ENCODE results near the gene TSPAN15. TPM values are rescaled to one million over a fixed set of nuclear protein-coding genes. Genes with fewer than 3 reads are reported as not detected.
"Not testable (repeated sequence)": the region's sequence is repeated elsewhere in the genome, so short reads cannot be mapped to it uniquely, and the experiment has no call there.

TSPAN15 gene
- total RNA-seq, 1 donor from 2014 or later: 11.8 TPM

DNA sequence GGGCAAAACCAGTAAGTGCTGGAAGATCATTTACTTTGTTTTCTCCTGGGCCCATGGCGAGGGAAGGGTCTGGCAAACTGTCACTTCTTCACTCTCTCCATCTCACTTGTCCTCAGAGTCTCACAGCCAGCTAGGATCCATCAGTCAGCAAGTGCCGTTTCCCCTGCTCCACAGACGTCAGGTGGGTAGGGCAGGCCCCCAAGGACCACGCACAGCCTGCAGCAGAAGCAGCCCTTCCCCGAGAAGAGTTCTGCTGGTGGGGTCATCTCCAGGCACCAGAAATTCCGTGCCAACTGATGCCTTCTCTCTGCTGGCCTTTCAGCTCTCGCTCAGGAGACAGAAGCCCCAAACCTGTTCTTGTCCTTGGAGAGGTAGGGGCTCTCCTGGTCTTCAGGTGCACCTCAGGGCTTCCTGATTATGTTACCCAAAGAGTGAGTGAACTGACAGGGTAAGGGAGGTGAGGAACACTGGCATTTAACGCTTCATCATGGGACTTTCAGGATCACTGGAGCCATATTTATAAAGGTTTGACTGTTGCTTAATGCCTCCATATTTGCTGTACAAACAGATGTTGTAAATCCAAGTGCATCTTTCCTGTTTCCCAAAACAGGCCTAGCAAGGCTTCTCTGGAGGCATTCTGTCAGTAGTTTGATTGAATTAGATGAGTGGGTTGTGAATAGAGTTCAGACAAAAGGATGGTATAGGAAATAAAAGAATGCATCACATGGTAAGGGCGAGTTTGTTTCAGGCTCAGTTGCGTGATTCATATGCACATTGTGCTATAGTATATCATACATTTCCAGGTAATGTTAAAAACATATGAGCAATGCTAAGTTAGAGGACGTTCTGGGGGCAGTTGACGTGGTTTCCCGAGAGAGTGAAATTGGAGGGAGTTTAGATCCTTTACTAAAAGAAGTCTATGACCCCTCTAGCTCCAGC lies 13.7 kb upstream of the TSPAN15 start:
- no peak for ATAC-seq
- intact Hi-C loops (cut with DNase I): loop anchor here (5.0 kb wide), 1 partner anchor 45 kb away; no protein-coding TSS in a partner anchor
- DNase-seq (ENCODE audit: missing footprints): no peak

DNA sequence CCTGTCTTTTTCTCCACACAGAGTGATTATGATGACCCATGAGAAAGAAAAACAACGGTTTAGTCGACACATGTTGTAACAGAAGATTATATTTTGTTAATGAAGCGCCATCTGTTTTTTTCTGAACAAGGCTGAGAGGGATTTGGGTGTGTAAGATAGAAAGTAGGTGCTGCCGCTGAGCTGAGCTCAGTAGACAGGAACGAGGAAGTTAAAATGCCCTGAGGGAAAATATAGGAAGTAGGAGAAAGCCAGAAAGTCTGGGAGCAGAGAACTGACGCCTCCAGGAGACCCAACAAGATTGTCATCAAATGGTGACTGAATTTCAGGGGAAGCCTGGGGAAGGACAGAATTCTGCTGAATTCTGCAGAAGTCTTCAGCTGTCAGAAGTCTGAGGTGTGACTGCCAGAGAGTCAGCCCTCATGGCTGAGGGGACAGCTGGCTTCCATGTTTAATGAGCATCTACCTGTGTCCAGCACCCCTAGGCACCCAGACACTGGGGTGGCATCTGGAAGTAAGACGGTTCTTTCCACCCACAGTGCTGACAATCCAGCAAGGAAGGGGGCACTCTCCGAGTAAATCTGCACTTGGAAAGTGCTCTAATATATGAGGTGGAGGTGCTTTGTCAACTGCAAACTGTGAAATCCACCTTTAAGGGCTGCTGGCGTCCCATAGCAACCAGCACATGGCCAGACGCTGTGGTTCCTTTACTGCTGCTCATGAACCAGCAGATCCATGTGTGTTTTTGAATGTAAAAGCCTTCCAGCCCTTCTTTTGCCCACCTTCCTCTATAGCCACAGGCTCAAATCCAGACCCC lies 12.5 kb upstream of the TSPAN15 start:
- peak; percentile 46 for ATAC-seq
- intact Hi-C loops (cut with DNase I): loop anchor here (5.0 kb wide), 1 partner anchor 44 kb away; no protein-coding TSS in a partner anchor
- DNase-seq (ENCODE audit: missing footprints): no peak

DNA sequence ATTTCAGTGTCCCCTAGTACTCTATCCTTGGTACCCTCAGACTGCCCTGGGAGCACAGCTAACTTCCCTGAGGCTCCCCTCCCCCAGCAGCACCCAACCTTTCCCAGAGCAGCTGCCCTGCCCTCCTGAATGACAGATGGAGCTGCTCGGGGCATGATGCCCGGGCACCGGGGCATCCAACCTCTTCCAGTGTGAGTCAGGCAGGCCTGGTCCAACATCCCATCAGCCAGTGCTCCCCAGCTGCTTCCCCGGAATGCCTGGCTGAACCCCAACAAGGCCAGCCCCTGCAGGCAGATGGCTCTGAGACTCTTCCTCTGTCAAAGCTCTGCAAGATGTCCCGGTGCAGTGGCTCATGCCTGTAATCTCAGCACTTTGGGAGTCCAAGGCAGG lies 11.9 kb upstream of the TSPAN15 start:
- ATAC-seq: no peak
- DNase-seq (ENCODE audit: missing footprints): no peak
- intact Hi-C loops (cut with DNase I): loop anchor here (5.0 kb wide), 1 partner anchor 43 kb away; no protein-coding TSS in a partner anchor

DNA sequence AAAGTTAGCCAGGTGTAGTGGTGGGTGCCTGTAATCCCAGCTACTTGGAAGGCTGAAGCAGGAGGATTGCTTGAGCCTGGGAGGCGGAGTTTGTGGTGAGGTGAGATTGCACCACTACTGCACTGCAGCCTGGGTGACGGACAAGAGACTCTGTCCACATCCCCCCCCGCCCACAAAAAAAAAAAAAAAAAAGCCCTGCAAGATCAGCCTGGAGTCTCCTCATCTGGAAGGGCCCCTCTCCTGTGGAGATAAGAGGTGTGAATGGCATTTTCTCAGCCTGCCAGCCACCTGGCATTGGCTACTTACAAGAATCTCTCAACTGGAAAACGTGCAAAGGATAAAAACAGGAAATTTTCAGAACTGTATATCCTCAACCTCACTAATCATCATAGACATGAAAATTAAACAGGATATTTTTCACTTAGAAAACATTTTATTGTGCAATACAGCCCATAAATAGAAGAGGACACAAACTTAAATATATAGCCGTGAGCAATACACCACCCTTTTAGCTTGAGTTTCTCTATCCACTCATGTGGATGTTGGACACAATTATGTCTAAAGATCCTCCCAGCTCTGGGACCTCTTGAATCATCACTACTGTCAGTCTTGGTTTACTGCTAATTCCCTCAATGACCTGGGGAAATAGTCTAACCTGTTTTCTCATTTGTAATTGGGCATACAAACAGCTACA lies 11.3 kb upstream of the TSPAN15 start:
- no peak for DNase-seq (ENCODE audit: missing footprints)
- ATAC-seq: no peak
- intact Hi-C loops (cut with DNase I): loop anchor here (5.0 kb wide), 1 partner anchor 42 kb away; no protein-coding TSS in a partner anchor

DNA sequence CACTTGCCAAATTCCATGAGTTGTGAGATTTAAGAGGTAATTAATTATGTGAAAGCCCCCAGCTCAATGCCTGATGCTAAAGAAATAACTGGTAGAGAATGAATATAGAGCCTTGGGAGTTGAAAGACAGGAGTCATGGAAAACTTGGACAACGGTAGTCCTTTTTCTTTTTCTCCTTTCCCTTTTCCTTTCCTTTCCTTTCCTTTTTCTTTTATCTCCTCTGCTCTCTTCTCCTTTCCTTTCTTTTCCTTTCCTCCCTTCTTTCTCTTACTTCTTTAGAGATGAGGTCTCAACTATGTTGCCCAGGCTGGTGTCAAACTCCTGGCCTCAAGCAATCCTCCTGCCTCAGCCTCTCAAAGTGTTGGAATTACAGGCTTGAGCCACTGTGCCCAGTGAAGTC lies 7.9 kb upstream of the TSPAN15 start:
- DNase-seq (ENCODE audit: missing footprints): no peak
- intact Hi-C loops (cut with DNase I): no loop called here
- no peak for ATAC-seq

DNA sequence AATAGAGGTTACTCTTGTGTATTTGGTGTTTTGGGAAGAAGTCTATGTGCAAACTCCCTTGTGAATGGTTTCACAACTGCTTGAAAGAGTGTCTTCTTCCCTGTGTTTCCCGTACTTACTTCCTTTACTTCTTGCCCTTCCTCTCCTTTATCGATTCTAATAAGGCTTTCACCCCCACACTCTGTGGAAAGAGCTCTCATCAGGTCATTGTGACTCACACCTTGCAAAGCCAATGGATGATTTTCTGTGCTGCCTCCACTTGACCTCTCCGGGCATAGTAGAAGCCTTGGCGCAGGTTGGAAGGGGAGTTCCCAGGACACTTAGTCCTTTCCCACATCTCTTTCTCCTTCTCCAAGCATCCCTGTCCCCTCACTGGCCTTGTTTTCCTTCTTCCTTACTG lies 6.2 kb upstream of the TSPAN15 start:
- DNase-seq (ENCODE audit: missing footprints): no peak
- intact Hi-C loops (cut with DNase I): loop anchor here (5.0 kb wide), 1 partner anchor 62 kb away; no protein-coding TSS in a partner anchor
- ATAC-seq: no peak

DNA sequence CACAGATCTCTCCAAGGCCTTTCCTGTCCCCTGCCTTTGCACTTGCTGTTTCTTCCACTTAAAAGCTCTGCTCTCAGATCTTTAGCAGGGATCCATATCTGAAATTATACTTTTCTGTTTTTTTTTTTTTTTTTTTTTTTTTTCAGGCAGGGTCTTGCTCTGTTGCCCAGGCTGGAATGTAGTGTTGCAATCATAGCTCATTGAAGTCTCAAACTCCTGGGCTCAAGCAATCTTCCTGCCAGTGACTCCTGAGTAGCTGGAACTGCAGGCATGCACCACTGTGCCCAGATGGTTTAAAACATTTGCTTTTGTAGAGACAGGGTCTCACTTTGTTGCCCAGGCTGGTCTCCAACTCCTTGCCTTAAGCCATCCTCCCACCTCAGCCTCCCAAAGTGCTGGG lies 5.0 kb upstream of the TSPAN15 start:
- ATAC-seq: no peak
- no peak for DNase-seq (ENCODE audit: missing footprints)
- intact Hi-C loops (cut with DNase I): loop anchor here (5.0 kb wide), 1 partner anchor 61 kb away; no protein-coding TSS in a partner anchor

DNA sequence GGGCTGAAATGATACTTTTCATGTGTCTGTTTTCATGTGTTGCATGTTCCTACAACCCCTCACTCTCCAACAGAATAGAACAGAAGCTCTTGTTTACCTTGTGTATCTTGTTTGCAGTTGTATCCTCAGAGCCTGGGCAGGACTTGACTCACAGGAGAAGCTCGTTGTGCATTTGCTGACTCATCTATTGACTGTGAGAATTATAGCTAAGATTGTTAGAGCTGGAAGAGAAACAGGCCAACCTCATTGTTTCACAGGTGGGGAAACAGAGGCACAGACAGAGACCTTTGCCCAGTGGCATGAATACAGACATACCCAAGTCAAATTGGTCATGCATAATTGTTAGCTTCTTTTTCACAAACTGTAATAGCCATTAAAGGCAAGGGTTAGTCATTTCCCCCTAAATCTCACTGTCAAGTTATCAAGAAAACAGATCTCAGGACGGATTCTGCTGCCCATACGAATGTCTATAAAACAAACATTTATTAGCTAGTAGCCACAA lies 4.6 kb upstream of the TSPAN15 start:
- DNase-seq (ENCODE audit: missing footprints) (no peak), ATAC-seq (no peak)
- intact Hi-C loops (cut with DNase I): loop anchor here (5.0 kb wide), 1 partner anchor 61 kb away; no protein-coding TSS in a partner anchor

DNA sequence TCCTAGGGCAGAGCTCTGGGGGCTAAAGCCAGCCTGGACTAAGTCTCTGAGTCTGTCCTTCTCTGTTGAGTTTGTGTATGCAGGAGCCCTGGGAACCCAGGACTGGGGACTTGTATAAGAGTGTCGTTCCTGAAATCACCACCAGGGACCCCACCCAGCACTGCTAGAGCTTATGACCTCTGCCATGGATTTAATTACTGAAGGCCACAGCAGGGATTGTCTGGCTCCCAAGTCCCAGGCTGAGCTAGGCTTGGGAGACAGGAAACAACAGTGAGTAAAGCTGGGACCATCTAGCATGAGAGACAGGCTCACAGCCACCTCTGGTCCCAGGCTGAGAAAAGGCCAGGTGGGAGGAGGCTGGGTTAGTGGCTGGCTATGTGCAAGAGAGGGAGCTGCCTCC lies 1.4 kb upstream of the TSPAN15 start:
- intact Hi-C loops (cut with DNase I): loop anchor here (5.0 kb wide), 1 partner anchor 57 kb away; no protein-coding TSS in a partner anchor
- DNase-seq (ENCODE audit: missing footprints) (no peak), ATAC-seq (peak; percentile 67)

DNA sequence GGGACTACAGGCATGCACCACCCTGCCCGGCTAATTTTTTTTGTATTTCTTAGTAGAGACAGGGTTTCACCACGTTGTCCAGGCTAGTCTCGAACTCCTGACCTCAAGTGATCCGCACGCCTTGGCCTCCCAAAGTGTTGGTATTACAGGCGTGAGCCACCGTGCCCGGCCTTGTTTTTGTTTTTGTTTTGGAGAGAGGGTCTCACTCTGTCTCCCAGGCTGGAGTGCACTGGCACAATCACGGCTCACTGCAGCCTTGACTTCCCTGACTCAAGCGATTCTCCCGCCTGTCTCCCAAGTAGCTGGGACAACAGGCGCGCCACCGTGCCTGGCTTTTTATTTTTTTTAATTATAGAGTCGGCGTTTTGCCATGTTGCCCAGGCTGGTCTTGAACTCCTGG lies 870 bp upstream of the TSPAN15 start:
- intact Hi-C loops (cut with DNase I); DNase-seq (ENCODE audit: missing footprints); ATAC-seq: not testable (repeated sequence)

DNA sequence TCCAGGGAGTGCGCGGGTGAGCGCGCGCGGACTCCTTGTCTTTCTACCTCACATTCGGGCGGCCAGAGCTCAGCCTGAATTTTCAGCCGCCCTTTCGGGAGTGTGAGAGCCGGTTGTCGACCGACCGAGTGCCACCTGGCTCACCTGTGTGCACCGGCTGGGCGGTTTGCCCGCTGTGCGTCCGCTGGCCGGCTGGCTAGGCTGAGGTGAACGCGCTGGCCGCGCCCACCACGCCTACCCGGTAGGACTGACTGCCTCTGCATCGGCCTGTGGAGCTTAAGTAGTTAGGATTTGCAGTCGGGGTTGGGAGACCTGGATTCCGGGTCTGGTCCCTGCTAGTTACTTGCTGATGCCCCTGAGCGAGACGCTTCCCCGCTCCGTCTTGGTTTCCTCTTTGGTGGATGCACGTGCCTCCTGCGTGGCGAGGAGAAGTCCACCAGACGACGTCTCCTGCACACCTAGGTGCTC lies 553 bp downstream of the TSPAN15 start:
- intact Hi-C loops (cut with DNase I): no loop called here

DNA sequence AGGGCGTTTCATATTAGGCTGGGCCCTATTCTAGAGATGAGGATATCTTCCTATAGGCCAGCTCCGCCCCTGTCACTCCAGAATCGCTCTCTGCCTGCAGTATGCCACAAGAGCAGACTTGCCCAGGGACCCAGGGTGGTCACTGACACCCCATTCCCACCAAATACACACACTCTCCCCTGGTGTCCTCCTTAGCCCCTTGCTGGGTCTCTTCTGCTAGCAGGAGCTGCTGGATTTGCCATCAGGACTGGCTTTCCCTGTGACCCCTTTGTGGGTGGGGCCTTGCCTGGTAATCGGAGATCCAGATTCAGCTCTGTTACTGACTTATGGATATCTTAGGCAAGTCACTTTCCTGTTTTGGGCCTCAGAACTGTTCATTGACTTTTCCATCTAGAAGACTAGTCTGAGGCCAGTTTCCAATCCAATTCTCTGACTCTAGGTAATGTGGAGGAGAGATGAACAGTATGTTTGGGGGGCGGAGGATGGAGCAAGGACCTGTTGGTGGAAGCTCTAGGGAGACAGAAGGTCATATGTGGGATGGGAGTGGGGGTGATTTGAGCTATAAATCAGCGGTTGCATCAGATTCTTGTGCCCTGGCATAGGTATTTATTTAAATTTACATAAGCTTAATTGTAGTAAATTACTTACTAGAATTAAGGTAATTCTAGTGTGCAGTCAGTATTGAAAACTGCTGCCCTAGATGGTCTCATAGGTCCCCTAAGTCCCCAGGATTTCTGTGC lies 1.6 kb downstream of the TSPAN15 start:
- intact Hi-C loops (cut with DNase I): no loop called here
- no peak for DNase-seq (ENCODE audit: missing footprints)
- ATAC-seq: no peak

More for the DNA sequence above, 553 bp downstream of the TSPAN15 start:
- DNase-seq (ENCODE audit: missing footprints) (no peak), ATAC-seq (no peak)

DNA sequence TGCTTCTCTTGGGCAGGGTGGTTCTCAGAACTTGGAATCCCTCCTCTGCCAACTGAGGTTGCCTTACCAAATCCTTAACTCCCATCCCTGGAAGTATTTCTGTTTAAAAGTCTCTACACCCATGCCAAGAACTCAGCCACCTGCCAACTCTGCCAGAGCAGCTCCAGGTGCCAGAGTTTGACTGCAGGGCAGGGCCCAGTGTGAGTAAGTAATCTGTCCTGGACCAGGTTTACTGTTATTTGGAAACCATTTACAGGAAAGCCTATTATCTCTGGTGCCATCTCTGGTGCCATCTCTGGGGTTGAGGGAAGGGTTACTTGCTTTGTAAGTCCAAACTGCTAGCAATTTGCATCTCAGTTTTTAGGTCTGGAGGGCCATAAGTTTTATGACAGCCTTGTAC lies 2.5 kb downstream of the TSPAN15 start:
- ATAC-seq: no peak
- no peak for DNase-seq (ENCODE audit: missing footprints)
- intact Hi-C loops (cut with DNase I): no loop called here

DNA sequence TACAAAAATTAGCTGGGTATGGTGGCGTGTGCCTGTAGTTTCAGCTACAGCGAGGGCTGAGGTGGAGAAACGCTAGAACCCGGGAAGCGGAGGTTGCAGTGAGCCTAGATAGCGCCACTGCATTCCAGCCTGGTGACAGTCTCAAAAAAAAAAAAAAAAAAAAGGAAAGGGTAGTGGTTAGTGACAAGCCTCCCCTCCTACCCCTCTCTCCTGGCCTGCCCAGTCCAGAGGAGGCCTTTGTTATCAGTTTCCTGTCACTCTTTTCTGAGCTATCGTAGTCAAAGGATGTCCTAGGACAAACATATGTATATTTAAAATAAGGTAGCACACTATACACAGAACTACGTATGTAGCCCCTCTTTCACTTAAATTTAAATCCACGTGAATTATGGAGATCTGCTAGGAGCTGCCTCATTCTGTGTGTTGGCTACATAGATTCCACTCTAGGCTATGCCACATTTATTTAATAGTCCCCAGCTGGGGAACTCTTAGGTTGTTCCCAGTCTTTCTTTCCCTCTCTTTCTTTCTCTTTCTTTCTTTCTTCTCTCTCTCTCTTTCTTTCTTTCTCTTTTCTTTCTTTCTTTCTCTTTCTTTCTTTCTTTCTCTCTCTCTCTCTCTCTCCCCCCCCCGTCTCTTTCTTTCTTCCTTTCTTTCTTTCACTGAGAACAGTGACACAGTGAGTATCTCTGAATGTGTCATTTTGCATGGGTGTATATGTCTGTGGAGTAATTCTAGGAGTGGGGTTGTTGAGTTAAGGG lies 3.9 kb downstream of the TSPAN15 start:
- DNase-seq (ENCODE audit: missing footprints) (no peak), ATAC-seq (no peak)
- intact Hi-C loops (cut with DNase I): no loop called here

DNA sequence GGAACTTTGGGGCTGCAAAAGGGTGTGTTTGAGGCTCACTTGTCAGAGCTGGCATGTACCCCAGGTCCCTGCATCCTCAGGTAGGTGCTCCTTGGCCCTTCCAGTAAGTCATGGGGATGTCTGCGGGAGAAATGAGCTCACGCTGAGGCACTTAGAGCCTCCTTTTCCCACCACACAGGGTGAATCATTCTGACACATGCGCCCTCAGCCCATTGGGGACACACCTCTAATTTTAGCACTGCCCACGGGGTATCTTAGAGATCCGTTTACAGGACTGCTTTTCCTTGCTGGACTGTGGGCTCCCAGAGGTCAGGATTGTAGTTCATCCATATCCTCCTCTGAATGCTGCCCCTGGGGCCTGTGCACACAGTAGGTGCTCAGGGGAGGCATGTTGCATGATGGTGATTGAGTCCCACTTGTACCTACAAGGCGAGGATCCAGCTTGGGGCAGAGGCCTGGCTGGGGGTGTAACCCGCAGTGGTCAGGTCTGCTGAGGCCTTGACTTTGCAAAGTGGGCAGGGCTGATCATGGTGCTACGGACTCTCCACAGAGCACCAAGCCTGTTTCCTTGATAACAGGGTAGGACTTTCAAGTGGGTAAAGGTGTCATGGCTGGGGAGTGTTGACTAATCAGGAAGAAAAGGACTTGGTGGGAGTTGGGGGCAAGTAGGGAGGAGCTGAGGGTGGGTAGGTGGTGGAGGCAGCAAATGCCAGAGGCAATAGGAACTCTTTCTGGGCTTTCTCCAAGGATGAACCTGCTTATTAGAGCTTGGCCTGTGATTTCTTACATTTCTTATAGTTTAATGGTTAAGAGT lies 5.8 kb downstream of the TSPAN15 start:
- DNase-seq (ENCODE audit: missing footprints) (no peak), ATAC-seq (no peak)
- intact Hi-C loops (cut with DNase I): no loop called here

DNA sequence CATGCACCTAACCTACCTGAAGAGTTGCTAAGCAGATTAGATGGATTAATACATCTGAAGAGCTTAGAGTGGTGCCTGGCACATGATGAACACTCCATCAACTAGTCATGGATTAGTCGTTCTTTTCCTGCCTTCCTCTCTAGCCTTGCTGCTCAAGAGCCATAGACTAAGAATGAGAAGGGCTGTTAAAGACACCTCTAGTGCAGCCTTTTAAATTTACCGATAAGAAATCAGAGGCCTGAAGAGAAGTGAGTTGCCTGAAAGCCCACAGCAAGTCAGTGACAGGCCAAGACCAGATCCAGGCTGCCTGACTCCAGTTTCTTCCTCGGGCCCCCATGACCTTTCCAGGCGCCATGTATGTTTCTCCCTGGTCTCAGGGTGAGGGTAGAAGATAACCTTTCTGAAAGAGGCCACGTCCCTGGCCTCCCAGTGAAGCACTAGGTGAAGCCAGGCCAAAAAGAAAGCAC lies 6.5 kb downstream of the TSPAN15 start:
- DNase-seq (ENCODE audit: missing footprints) (no peak), ATAC-seq (no peak)
- intact Hi-C loops (cut with DNase I): no loop called here

All from Right ventricle myocardium inferior (tissue), 1 donor.